Ectodermal cell (in vitro differentiated cells): Measurements from ENCODE around the gene PNPLA6. TPM values are rescaled to one million over a fixed set of nuclear protein-coding genes. Genes with fewer than 3 reads are reported as not detected.

Experiments
- H3K27ac ChIP-seq: 2 replicates; pipeline ENCODE4 v1.7.0; 2013; ENCODE audit warnings: mild to moderate bottlenecking, low read depth, low read length; ENCODE audit not compliant: insufficient read depth, poor library complexity, severe bottlenecking
- H3K27me3 ChIP-seq: 2 replicates; pipeline ENCODE4 v1.7.0; 2013; ENCODE audit warnings: mild to moderate bottlenecking, low read length; ENCODE audit not compliant: insufficient read depth, control insufficient read depth, poor library complexity, severe bottlenecking
- H3K36me3 ChIP-seq: one replicate; pipeline ENCODE4 v1.7.0; 2013; ENCODE audit warnings: low read length; ENCODE audit not compliant: control insufficient read depth, insufficient read depth
- H3K4me1 ChIP-seq: one replicate; pipeline ENCODE4 v1.7.0; 2013; ENCODE audit warnings: low read length; ENCODE audit not compliant: control insufficient read depth, insufficient read depth
- H3K4me3 ChIP-seq: 2 replicates; pipeline ENCODE4 v1.7.0; 2013; ENCODE audit warnings: low read depth, low read length, control low read depth; ENCODE audit not compliant: insufficient read depth
- H3K9me3 ChIP-seq: 2 replicates; pipeline ENCODE4 v1.7.0; 2013; ENCODE audit warnings: mild to moderate bottlenecking, low read length, moderate library complexity; ENCODE audit not compliant: control insufficient read depth
- WGBS, 2 experiments: methylation state at CpG; one replicate each; pipeline ENCODE4 v1.1.7; 2013; ENCODE audit warnings: missing lambda C conversion rate in 2 of 2; 5-methylcytosine and 5-hydroxymethylcytosine counted together
- polyA plus RNA-seq, 4 experiments: library from polyadenylated mRNA; stranded (reverse); fragments of 50-300 nt; gene quantifications; one replicate each; pipeline ENCODE4 v1.2.3, GENCODE V29; 2013

Gene PNPLA6
- 148 TPM for polyA plus RNA-seq (2013, experiment 1 of 4)
- 166 TPM for polyA plus RNA-seq (2013, experiment 2 of 4)
- 99.0 TPM for polyA plus RNA-seq (2013, experiment 3 of 4)
- polyA plus RNA-seq (2013, experiment 4 of 4), result 112 TPM

GRCh38 chr19:7535047-7535997, at the start of gene PNPLA6:
Gene PNPLA6 (plus strand): TSS chr19:7535717. CDS start chr19:7535789, 72 bp downstream.
- Histone ChIP-seq H3K4me3 (peak within 1 kb of the TSS; percentile 75), H3K27ac (peak within 1 kb of the TSS; percentile 91), H3K36me3 (no peaks in the 10 kb centered on the region), H3K27me3 (no peaks in the 10 kb centered on the region), H3K4me1 (no peaks in the 10 kb centered on the region), H3K9me3 (no peaks in the 10 kb centered on the region)
- 1% methylated on average over 76 of the region's 76 CpGs for WGBS, 2 experiments

DNA sequence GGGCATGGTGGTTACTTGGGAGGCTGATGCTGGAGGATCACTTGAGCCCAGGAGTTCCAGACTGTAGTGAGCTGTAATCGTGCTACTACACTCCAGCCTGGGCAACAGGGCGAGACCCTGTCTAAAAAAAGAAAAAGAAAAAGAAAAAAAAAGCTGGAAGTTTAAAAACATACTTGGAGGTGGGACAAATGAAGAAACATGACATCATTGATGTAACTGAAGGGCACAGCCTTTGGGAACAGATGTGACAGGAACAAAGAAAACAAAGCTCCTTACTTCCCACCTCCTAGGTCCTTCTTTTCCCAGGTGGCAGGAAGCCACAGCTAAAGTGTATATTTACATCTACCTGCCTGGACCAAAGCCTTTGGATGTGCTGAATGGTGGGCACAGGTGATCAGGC, 48.6 kb upstream of the PNPLA6 start:
- Histone ChIP-seq H3K9me3 (no peaks in the 10 kb centered on the region), H3K4me1 (peaks cover 7% of the 10 kb centered on the region), H3K36me3 (no peaks in the 10 kb centered on the region), H3K27me3 (no peaks in the 10 kb centered on the region), H3K4me3 (no peak overlapping the region), H3K27ac (no peak overlapping the region)
- WGBS, 2 experiments, result 89 to 98% methylated on average over 2 of the region's 2 CpGs

- H3K9me3 ChIP-seq, result no peaks in the 10 kb centered on the region
- H3K27me3 ChIP-seq, result no peaks in the 10 kb centered on the region
- WGBS, 2 experiments, result 5% methylated on average over 49 of the region's 49 CpGs
- peak within 1 kb of the TSS; percentile 45 for H3K4me3 ChIP-seq
- no peaks in the 10 kb centered on the region for H3K36me3 ChIP-seq
- H3K27ac ChIP-seq, result peak within 1 kb of the TSS; percentile 69
- peaks cover 7% of the 10 kb centered on the region for H3K4me1 ChIP-seq
Measured at GRCh38 chr19:7488736-7489353, 46.7 kb upstream of the PNPLA6 start, which contains the start of gene PEX11G. Gene PEX11G (minus strand): TSS chr19:7489035. CDS start chr19:7489010, 25 bp downstream.

DNA sequence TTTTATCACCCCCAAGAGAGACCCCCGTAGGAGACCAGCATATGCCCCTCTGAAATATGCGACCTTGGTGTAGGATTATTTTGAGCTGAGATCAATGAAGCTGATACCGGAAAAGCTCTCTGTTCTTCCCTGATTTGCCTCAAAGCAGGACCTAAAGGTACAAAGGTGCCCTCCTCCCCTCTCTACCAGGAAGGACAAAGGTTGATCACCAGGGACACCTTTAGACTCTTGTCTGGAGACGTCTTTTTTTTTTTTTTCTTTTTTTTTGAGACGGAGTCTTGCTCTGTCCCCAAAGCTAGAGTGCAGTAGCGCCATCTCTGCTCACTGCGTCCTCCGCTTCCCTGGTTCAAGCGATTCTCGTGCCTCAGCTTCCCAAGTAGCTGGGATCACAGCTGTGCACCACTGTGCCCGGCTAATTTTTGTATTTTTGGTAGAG, 45.9 kb upstream of the PNPLA6 start:
- no peaks in the 10 kb centered on the region for H3K9me3 ChIP-seq
- WGBS, 2 experiments, result 80 to 81% methylated on average over 11 of the region's 11 CpGs
- H3K4me1 ChIP-seq, result peaks cover 7% of the 10 kb centered on the region
- H3K27ac ChIP-seq, result no peak overlapping the region
- H3K36me3 ChIP-seq, result no peaks in the 10 kb centered on the region
- no peaks in the 10 kb centered on the region for H3K27me3 ChIP-seq
- H3K4me3 ChIP-seq, result no peak overlapping the region

- Histone ChIP-seq H3K4me3 (no peak overlapping the region), H3K36me3 (no peaks in the 10 kb centered on the region), H3K9me3 (no peaks in the 10 kb centered on the region), H3K4me1 (peaks cover 7% of the 10 kb centered on the region), H3K27me3 (no peaks in the 10 kb centered on the region), H3K27ac (no peak overlapping the region)
- WGBS, 2 experiments, result 85 to 87% methylated on average over 4 of the region's 4 CpGs
Measured at GRCh38 chr19:7492142-7492541, 43.4 kb upstream of the PNPLA6 start.

DNA sequence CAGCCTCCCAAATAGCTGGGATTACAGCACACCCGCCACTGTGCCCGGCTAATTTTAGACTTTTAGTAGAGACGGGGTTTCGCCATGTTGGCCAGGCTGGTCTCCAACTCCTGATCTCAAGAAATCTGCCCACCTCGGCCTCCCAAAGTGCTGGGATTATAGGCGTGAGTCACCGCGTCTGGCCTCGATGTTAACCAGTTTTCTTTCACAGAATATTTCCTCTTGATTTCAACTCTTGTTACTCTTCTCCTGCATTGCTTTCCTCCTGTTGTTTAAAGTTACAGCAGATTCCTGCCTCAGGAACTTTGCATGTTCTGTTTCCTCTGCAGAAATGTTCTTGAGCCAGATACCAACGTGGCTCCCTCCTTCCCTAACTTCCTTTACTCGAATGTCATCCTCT, 43.0 kb upstream of the PNPLA6 start:
- no peak overlapping the region for H3K4me3 ChIP-seq
- 90 to 93% methylated on average over 11 of the region's 11 CpGs for WGBS, 2 experiments
- H3K27ac ChIP-seq, result no peak overlapping the region
- no peaks in the 10 kb centered on the region for H3K9me3 ChIP-seq
- H3K4me1 ChIP-seq, result peaks cover 7% of the 10 kb centered on the region
- no peaks in the 10 kb centered on the region for H3K27me3 ChIP-seq
- no peaks in the 10 kb centered on the region for H3K36me3 ChIP-seq

- WGBS, 2 experiments, result 83 to 85% methylated on average over 13 of the region's 13 CpGs
- H3K4me3 ChIP-seq, result no peak overlapping the region
- no peak overlapping the region for H3K27ac ChIP-seq
Measured at GRCh38 chr19:7494416-7495098, 41.0 kb upstream of the PNPLA6 start.

DNA sequence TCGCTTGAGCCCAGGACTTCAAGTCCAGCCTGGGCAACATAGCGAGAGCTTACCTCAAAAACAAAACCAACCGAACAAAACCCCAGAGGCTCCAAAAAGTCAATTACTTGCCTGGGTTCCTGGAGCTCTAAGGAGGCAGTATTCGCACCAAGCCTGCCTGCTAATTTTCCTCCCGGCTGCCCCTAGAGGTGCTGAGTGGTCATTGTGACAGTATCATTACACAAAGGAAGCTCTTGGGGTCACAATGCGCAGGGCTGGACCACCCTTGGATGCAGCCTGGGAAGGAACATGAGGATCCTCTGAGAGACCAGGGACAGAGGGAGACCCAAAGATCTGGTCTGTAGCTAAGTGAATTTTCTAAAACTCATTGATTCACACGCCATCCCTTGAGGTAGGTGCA, 38.2 kb upstream of the PNPLA6 start:
- no peaks in the 10 kb centered on the region for H3K9me3 ChIP-seq
- H3K36me3 ChIP-seq, result no peaks in the 10 kb centered on the region
- no peaks in the 10 kb centered on the region for H3K4me1 ChIP-seq
- peaks cover 30% of the 10 kb centered on the region for H3K27me3 ChIP-seq
- no peak overlapping the region for H3K27ac ChIP-seq
- 61 to 64% methylated on average over 7 of the region's 7 CpGs for WGBS, 2 experiments
- H3K4me3 ChIP-seq, result no peak overlapping the region

More at GRCh38 chr19:7494416-7495098, 41.0 kb upstream of the PNPLA6 start:
- Histone ChIP-seq H3K9me3 (no peaks in the 10 kb centered on the region), H3K4me1 (peaks cover 1% of the 10 kb centered on the region), H3K36me3 (no peaks in the 10 kb centered on the region), H3K27me3 (peaks cover 2% of the 10 kb centered on the region)

GRCh38 chr19:7500811-7501450, 34.6 kb upstream of the PNPLA6 start:
- H3K4me1 ChIP-seq, result no peaks in the 10 kb centered on the region
- no peak overlapping the region for H3K27ac ChIP-seq
- H3K27me3 ChIP-seq, result peaks cover 39% of the 10 kb centered on the region
- H3K36me3 ChIP-seq, result no peaks in the 10 kb centered on the region
- no peaks in the 10 kb centered on the region for H3K9me3 ChIP-seq
- 2% methylated on average over 93 of the region's 93 CpGs for WGBS, 2 experiments
- H3K4me3 ChIP-seq, result peak overlapping the region; percentile 26
